ENCODE measurements around the gene PRMT2.

Gene PRMT2

DNA sequence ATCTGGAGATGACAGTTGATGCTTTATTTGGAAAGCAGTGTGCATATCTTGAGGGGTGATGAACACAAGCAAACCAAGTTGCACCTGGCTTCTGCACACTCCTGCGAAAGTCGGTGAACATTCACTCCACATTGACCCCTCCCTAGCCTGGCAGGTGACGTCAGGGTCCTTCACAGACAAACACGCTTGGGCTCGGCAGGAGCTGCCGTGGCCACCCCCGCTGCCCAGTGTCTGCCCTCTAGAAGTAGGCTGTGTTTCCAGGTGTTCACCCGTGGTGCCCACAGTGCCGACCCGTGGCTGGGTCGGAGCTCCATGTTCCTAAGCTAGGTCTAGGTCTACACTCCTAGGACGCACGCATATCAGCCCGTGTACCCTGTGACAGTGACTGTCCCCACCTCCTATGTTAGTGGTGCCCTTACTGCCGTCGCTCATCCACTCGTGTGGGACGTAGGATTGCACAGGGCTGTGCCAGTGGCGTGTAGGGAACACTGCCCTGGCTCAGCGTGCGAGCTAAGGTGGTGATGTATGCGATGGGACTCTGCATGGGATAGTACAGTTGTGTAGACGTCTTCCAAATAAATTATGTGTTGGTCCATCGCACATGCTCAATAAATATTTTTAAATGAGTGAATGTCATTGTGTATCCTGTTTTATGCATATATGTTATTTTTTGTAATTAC, 29.0 kb downstream of the PRMT2 start:
- no peak for TF ChIP-seq GATA2 (IDR thresholded peaks at IDR 0.05; ENCODE audit: low read depth, low read length)
- no peak for TF ChIP-seq GATA3 (IDR thresholded peaks at IDR 0.05; ENCODE audit: low read depth, low read length)

- no peak for TF ChIP-seq GATA2 (IDR thresholded peaks at IDR 0.05; ENCODE audit: low read depth, low read length)
These were observed 30.1 kb downstream of the PRMT2 start for GRCh38 chr21:46665566-46665965.

DNA sequence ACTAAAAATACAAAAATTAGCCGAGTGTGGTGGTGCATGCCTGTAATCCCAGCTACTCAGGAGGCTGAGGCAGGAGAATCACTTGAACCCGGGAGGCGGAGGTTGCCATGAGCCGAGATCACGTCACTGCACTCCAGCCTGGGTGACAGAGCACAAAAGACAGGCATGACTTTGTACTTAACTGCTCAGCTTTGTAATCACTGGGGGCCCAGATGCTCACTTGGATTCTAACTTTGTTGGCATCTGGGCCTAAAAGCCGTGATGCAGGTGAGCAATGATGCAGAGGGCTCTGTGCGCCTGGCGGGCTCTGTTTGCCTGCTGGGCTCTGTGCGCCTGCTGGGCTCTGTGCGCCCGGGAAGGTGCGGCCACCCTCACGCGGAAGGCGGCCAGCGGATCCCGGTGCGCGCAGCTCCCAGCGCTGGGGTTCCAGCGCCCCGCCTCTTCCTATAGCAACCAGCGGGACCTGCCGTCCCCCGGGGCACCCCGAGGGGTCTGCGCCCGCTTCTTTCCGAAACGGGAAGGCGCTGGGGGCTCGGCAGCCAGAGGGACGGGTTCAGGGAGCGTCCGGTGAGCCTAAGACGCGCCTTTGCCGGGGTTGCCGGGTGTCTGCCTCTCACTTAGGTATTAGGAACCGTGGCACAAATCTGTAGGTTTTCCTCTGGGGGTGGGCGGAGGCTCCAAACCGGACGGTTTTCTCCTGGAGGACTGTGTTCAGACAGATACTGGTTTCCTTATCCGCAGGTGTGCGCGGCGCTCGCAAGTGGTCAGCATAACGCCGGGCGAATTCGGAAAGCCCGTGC, 31.7 kb downstream of the PRMT2 start:
- no peak for TF ChIP-seq GATA3 (IDR thresholded peaks at IDR 0.05; ENCODE audit: low read depth, low read length)
- no peak for TF ChIP-seq GATA2 (IDR thresholded peaks at IDR 0.05; ENCODE audit: low read depth, low read length)

DNA sequence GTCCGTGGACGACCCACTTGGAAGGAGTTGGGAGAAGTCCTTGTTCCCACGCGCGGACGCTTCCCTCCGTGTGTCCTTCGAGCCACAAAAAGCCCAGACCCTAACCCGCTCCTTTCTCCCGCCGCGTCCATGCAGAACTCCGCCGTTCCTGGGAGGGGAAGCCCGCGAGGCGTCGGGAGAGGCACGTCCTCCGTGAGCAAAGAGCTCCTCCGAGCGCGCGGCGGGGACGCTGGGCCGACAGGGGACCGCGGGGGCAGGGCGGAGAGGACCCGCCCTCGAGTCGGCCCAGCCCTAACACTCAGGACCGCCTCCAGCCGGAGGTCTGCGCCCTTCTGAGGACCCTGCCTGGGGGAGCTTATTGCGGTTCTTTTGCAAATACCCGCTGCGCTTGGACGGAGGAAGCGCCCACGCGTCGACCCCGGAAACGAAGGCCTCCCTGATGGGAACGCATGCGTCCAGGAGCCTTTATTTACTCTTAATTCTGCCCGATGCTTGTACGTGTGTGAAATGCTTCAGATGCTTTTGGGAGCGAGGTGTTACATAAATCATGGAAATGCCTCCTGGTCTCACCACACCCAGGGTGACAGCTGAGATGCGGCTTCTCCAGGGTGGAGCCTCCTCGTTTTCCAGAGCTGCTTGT, 32.4 kb downstream of the PRMT2 start:
- TF ChIP-seq GATA3 (IDR thresholded peaks at IDR 0.05; ENCODE audit: low read depth, low read length) (no peak), GATA2 (IDR thresholded peaks at IDR 0.05; ENCODE audit: low read depth, low read length) (no peak)

- TF ChIP-seq GATA3 (IDR thresholded peaks at IDR 0.05; ENCODE audit: low read depth, low read length) = no peak
- TF ChIP-seq GATA2 (IDR thresholded peaks at IDR 0.05; ENCODE audit: low read depth, low read length) = no peak
These were observed 32.9 kb downstream of the PRMT2 start for GRCh38 chr21:46668381-46668780.

- no peak for TF ChIP-seq GATA3 (IDR thresholded peaks at IDR 0.05; ENCODE audit: low read depth, low read length)
- TF ChIP-seq GATA2 (IDR thresholded peaks at IDR 0.05; ENCODE audit: low read depth, low read length) = no peak
These were observed 39.0 kb downstream of the PRMT2 start for GRCh38 chr21:46674430-46675007.

GRCh38 chr21:46675595-46676280, 40.3 kb downstream of the PRMT2 start:
- TF ChIP-seq GATA3 (IDR thresholded peaks at IDR 0.05; ENCODE audit: low read depth, low read length) (no peak), GATA2 (IDR thresholded peaks at IDR 0.05; ENCODE audit: low read depth, low read length) (no peak)

All from SH-SY5Y (cell line).